Hepatocyte (in vitro differentiated cells): ENCODE measurements around the gene FGD5.

Experiments
- EZH2phosphoT487 ChIP-seq: fragments of 200-600 bp; sonication (generic); IDR thresholded peaks from one replicate; pipeline ENCODE4 v1.6.1; 2018; ENCODE audit warnings: antibody characterized with exemption, mild to moderate bottlenecking, low read depth, moderate library complexity; ENCODE audit not compliant: unreplicated experiment, severe bottlenecking
- TF ChIP-seq, protein P1 (sequence below): fragments of 200-600 bp; sonication (generic); IDR thresholded peaks from 2 replicates; pipeline ENCODE4 v1.5.1; 2016; ENCODE audit warnings: antibody characterized with exemption, mild to moderate bottlenecking; ENCODE audit not compliant: poor library complexity

DNA sequence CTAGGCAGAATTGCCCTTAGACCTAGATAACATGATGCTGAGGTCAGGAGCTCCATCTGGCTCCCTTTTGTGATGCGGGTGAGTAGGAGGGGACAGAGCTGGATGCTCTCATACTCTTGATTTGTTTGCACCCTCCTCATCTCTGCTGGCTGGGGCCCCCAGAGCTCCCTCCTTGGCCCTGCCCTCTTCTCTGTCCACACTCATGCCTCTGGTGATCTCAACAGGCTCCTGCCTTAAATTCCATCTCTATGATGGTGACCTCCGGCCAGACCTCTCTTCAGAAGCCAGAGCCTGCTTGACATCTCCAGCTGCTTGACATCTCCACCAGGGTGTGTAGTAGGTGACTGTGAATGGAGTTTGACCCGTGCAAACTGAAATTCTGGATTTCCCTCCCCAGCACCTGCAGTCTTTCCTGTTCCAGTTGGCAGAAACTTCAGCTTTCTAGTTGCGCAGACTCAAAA, 4.3 kb upstream of the FGD5 start:
- TF ChIP-seq, protein P1, sequence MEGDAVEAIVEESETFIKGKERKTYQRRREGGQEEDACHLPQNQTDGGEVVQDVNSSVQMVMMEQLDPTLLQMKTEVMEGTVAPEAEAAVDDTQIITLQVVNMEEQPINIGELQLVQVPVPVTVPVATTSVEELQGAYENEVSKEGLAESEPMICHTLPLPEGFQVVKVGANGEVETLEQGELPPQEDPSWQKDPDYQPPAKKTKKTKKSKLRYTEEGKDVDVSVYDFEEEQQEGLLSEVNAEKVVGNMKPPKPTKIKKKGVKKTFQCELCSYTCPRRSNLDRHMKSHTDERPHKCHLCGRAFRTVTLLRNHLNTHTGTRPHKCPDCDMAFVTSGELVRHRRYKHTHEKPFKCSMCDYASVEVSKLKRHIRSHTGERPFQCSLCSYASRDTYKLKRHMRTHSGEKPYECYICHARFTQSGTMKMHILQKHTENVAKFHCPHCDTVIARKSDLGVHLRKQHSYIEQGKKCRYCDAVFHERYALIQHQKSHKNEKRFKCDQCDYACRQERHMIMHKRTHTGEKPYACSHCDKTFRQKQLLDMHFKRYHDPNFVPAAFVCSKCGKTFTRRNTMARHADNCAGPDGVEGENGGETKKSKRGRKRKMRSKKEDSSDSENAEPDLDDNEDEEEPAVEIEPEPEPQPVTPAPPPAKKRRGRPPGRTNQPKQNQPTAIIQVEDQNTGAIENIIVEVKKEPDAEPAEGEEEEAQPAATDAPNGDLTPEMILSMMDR = no peak
- no peak for TF ChIP-seq EZH2phosphoT487
